CD14-positive monocyte (primary cell): ENCODE data around the gene SLC26A6. TPM values are rescaled to one million over a fixed set of nuclear protein-coding genes. Genes with fewer than 3 reads are reported as not detected.

Source experiments
- DNase-seq, 3 donors: peaks; one replicate each; pipeline ENCODE4 v3.0.0-alpha.2; 2011 to 2022
- H2AFZ ChIP-seq: 2 replicates; pipeline ENCODE4 v1.6.0; 2012; ENCODE audit warnings: mild to moderate bottlenecking, low read depth, low read length, inconsistent platforms; ENCODE audit not compliant: insufficient read depth, poor library complexity, severe bottlenecking
- H3K27ac ChIP-seq, 2 donors: 1 replicate in 1 of 2; 2 replicates in 1 of 2; pipeline ENCODE4 v1.5.1; 2012 to 2013; ENCODE audit warnings: low read length in 2 of 2, control low read depth in 1 of 2, inconsistent platforms in 1 of 2, low read depth in 1 of 2, mild to moderate bottlenecking in 1 of 2
- H3K27me3 ChIP-seq, 2 donors: one replicate each; pipeline versions ENCODE4 v1.6.0 to v1.6.1; 2011 to 2013; ENCODE audit warnings: low read length in 2 of 2; ENCODE audit not compliant: control insufficient read depth in 2 of 2, insufficient read depth in 2 of 2
- H3K36me3 ChIP-seq, 2 donors: replicated peaks in 1 of 2; 1 replicate in 1 of 2; 2 replicates in 1 of 2; pipeline versions ENCODE4 v1.5.1 to v1.6.1; 2012 to 2013; ENCODE audit warnings: low read length in 2 of 2, control low read depth in 1 of 2, inconsistent platforms in 1 of 2, mild to moderate bottlenecking in 1 of 2; ENCODE audit not compliant: insufficient read depth in 2 of 2, control insufficient read depth in 1 of 2
- H3K4me1 ChIP-seq, 2 donors: 1 replicate in 1 of 2; 2 replicates in 1 of 2; pipeline versions ENCODE4 v1.5.1 to v1.6.1; 2012 to 2013; ENCODE audit warnings: low read length in 2 of 2, control low read depth in 1 of 2, inconsistent platforms in 1 of 2, mild to moderate bottlenecking in 1 of 2, moderate library complexity in 1 of 2; ENCODE audit not compliant: insufficient read depth in 2 of 2, control insufficient read depth in 1 of 2
- H3K4me2 ChIP-seq: replicated peaks from 2 replicates; pipeline ENCODE3; 2012; ENCODE audit warnings: low read length, moderate library complexity, mild to moderate bottlenecking; ENCODE audit not compliant: poor library complexity, severe bottlenecking; ENCODE audit errors: extremely low read depth
- H3K4me3 ChIP-seq, 3 experiments: fragments of 200-600 bp in 1 of 3; sonication (generic) in 1 of 3; replicated peaks in 1 of 3; 1 replicate in 2 of 3; 2 replicates in 1 of 3; pipeline ENCODE4 v1.5.1; 2011 to 2013; ENCODE audit warnings: low read length in 3 of 3, mild to moderate bottlenecking in 3 of 3, control low read depth in 2 of 3, low read depth in 2 of 3, inconsistent platforms in 1 of 3, moderate library complexity in 1 of 3
- H3K79me2 ChIP-seq: 2 replicates; pipeline ENCODE4 v1.6.0; 2012; ENCODE audit warnings: mild to moderate bottlenecking, control low read depth, inconsistent platforms, low read length, moderate library complexity; ENCODE audit not compliant: insufficient read depth
- H3K9ac ChIP-seq: 2 replicates; pipeline ENCODE4 v1.6.0; 2017; ENCODE audit warnings: low read length, mild to moderate bottlenecking; ENCODE audit not compliant: insufficient read depth, poor library complexity, severe bottlenecking
- H3K9me3 ChIP-seq, 2 donors: replicated peaks in 1 of 2; 1 replicate in 1 of 2; 2 replicates in 1 of 2; pipeline versions ENCODE4 v1.5.1 to v1.6.1; 2012 to 2013; ENCODE audit warnings: low read length in 2 of 2, control low read depth in 1 of 2; ENCODE audit not compliant: control insufficient read depth in 1 of 2, insufficient read depth in 1 of 2
- H4K20me1 ChIP-seq: 2 replicates; pipeline ENCODE4 v1.6.0; 2012; ENCODE audit warnings: mild to moderate bottlenecking, low read length, control low read depth, moderate library complexity; ENCODE audit not compliant: insufficient read depth
- H3K27ac Mint-ChIP-seq, 7 donors: one replicate each; pipeline ENCODE4 v1.8.0; 2020; ENCODE audit warnings: mild to moderate bottlenecking in 7 of 7, mixed read lengths in 7 of 7, moderate library complexity in 6 of 7, inconsistent platforms in 2 of 7
- H3K27me3 Mint-ChIP-seq, 3 donors: one replicate each; pipeline ENCODE4 v1.8.0; 2021 to 2022; ENCODE audit warnings: low read depth in 3 of 3, mild to moderate bottlenecking in 3 of 3, mixed read lengths in 3 of 3, moderate library complexity in 3 of 3, inconsistent platforms in 1 of 3
- H3K36me3 Mint-ChIP-seq, 2 donors: one replicate each; pipeline ENCODE4 v1.8.0; 2020; ENCODE audit warnings: mixed read lengths in 2 of 2, inconsistent platforms in 1 of 2, mild to moderate bottlenecking in 1 of 2
- H3K4me1 Mint-ChIP-seq: one replicate; pipeline ENCODE4 v1.8.0; 2020; ENCODE audit warnings: mild to moderate bottlenecking, mixed read lengths
- H3K4me3 Mint-ChIP-seq, 2 donors: one replicate each; pipeline ENCODE4 v1.8.0; 2020; ENCODE audit warnings: mild to moderate bottlenecking in 2 of 2, mixed read lengths in 2 of 2, moderate library complexity in 1 of 2
- H3K9me3 Mint-ChIP-seq, 7 donors: one replicate each; pipeline ENCODE4 v1.8.0; 2020 to 2022; ENCODE audit warnings: mixed read lengths in 7 of 7, mild to moderate bottlenecking in 6 of 7, moderate library complexity in 6 of 7, inconsistent platforms in 2 of 7
- CTCF ChIP-seq: fragments of 200-600 bp; IDR thresholded peaks from one replicate; pipeline ENCODE4 v1.8.0; 2022; ENCODE audit warnings: antibody characterized with exemption, mild to moderate bottlenecking
- WGBS: methylation state at CpG from one replicate; pipeline ENCODE4 v1.1.5; 2013; ENCODE audit warnings: missing lambda C conversion rate; ENCODE audit not compliant: insufficient coverage; 5-methylcytosine and 5-hydroxymethylcytosine counted together
- intact Hi-C, 2 donors: fragments of 100-400 bp; cut with micrococcal nuclease; formaldehyde crosslinking; loops; one replicate each; pipeline versions ENCODE4 v1.15.0 to v1.15.1; 2023
- polyA plus RNA-seq, 3 donors: library from polyadenylated mRNA; depleted of rRNA in 1 of 3; unstranded in 2 of 3; stranded (reverse) in 1 of 3; fragments of 300-500 nt in 2 of 3; fragments of >200 nt in 1 of 3; fragmentation: Illumina TruSeq in 2 of 3; gene quantifications; 1 replicate in 2 of 3; 2 replicates in 1 of 3; pipeline ENCODE4 v1.2.3, GENCODE V29; 2012 to 2021

Gene SLC26A6
- polyA plus RNA-seq, 3 donors, result 16.3 to 92.8 (median 20.4) TPM

GRCh38 chr3:48682786-48683185 lies 47.5 kb upstream of the SLC26A6 start:
- peaks cover 11% of the 10 kb centered on the region for H4K20me1 ChIP-seq
- no peak for DNase-seq
- H3K27me3 ChIP-seq, result no peaks in the 10 kb centered on the region
- H3K4me3 ChIP-seq, result no peak overlapping the region
- Mint-ChIP-seq H3K27me3 (peaks cover 0 to 6% (median 3%) of the 10 kb centered on the region in 3 donors), H3K9me3 (peaks cover 0 to 1% (median 0%) of the 10 kb centered on the region in 7 donors), H3K4me3 (no peak overlapping the region), H3K36me3 (peaks cover 36 to 45% of the 10 kb centered on the region in 2 donors), H3K27ac (peak overlapping the region in 1 of 7 donors; percentile 62), H3K4me1 (peaks cover 47% of the 10 kb centered on the region)
- no peak overlapping the region for H3K27ac ChIP-seq
- peaks cover 31 to 42% of the 10 kb centered on the region in 2 donors for H3K4me1 ChIP-seq
- H3K36me3 ChIP-seq, result peaks cover 32 to 54% of the 10 kb centered on the region in 2 donors
- H3K9me3 ChIP-seq, result no peaks in the 10 kb centered on the region
- no peak overlapping the region for H2AFZ ChIP-seq
- no peak overlapping the region for H3K4me2 ChIP-seq
- peaks cover 12% of the 10 kb centered on the region for H3K79me2 ChIP-seq
- intact Hi-C loops, result loop anchor here (10.0 kb wide), 3 partner anchors 128 to 408 kb away; partner anchors contain the start of gene PFKFB4 (in 1 of the 2)
- WGBS, result 99% methylated on average over 9 of the region's 9 CpGs
- H3K9ac ChIP-seq, result no peak overlapping the region
- TF ChIP-seq CTCF, result no peak

DNA sequence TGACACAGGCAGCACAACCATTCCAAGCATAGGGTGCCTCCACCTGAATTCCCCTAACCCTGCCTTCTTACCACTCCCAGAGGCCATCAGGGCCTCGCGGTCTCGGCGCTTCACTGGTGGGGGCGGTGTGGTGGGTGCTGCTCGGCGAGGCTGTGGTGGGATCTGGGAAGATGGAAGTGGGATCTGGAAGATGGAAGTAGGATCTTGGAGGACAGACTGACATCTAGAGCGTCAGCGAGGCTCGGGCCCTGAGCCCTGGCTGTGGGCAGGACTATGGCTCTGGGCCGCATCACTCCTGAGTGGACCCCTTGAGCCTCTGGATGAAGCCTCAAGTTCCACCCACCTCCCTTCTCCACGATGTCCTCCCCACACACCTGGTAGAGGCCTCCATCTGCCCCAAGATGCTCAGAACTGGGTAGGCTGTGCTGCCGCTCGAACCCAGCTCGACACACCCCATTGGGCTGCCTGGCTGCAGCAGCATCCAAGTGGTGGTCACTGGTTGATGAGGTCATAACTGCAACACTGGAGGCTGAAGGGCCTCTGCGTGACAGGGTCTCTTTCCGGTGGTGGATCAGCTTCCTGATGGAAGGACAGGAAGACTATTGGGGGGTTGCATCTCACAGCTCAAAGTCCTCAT lies 46.8 kb upstream of the SLC26A6 start:
- no peak overlapping the region for H3K27ac ChIP-seq
- no peak overlapping the region for H3K9ac ChIP-seq
- H3K9me3 Mint-ChIP-seq, result peaks cover 0 to 1% (median 0%) of the 10 kb centered on the region in 7 donors

More for the DNA sequence above, 46.8 kb upstream of the SLC26A6 start:
- Mint-ChIP-seq H3K36me3 (peaks cover 40 to 45% of the 10 kb centered on the region in 2 donors), H3K4me1 (peaks cover 46% of the 10 kb centered on the region), H3K27me3 (peaks cover 0 to 6% (median 3%) of the 10 kb centered on the region in 3 donors), H3K27ac (no peak overlapping the region), H3K4me3 (no peak overlapping the region)
- H3K4me1 ChIP-seq, result peaks cover 31 to 42% of the 10 kb centered on the region in 2 donors
- no peak overlapping the region for H2AFZ ChIP-seq
- no peak overlapping the region for H3K4me3 ChIP-seq
- intact Hi-C loops, result loop anchor here (10.0 kb wide), 3 partner anchors 127 to 407 kb away; partner anchors contain the start of gene PFKFB4 (in 1 of the 2)
- 90% methylated on average over 10 of the region's 17 CpGs for WGBS
- no peak for TF ChIP-seq CTCF
- H3K27me3 ChIP-seq, result no peaks in the 10 kb centered on the region
- no peak overlapping the region for H3K4me2 ChIP-seq
- peaks cover 12% of the 10 kb centered on the region for H3K79me2 ChIP-seq
- H4K20me1 ChIP-seq, result peaks cover 4% of the 10 kb centered on the region
- no peaks in the 10 kb centered on the region for H3K9me3 ChIP-seq
- H3K36me3 ChIP-seq, result peaks cover 31 to 54% of the 10 kb centered on the region in 2 donors
- DNase-seq, result no peak
